Endothelial cell of umbilical vein (primary cell): Measurements from ENCODE around the gene CSF3. TPM values are rescaled to one million over a fixed set of nuclear protein-coding genes. Genes with fewer than 3 reads are reported as not detected.

Experiments used
- BruUV-seq: library from RNA; stranded (reverse); fragments of 400-500 nt; replicated peaks from 2 replicates; lab custom pipeline; 2021; lab: Mats Ljungman, UMichigan
- CTCF ChIA-PET: fragments of 300-600, 350-600 bp; sonication (Branson Sonifier 250); formaldehyde crosslinking; loops from one replicate; lab custom pipeline; 2021; ENCODE audit warnings: antibody characterized with exemption, inconsistent platforms; lab: Charles Lee
- POLR2A ChIA-PET: fragments of 300-600, 350-600 bp; sonication (Branson Sonifier 250); formaldehyde crosslinking; loops from one replicate; lab custom pipeline; 2021; ENCODE audit warnings: antibody characterized with exemption, inconsistent platforms; lab: Charles Lee
- DNase-seq: peaks from one replicate; pipeline ENCODE4 v3.0.0-alpha.2; 2011; ENCODE audit warnings: low read depth, low spot score
- FAIRE-seq: peaks from 2 replicates; lab custom pipeline; 2011; peaks lifted over from hg19 to GRCh38; lab: Jason Lieb, UNC
- H2AFZ ChIP-seq: 2 replicates; pipeline ENCODE4 v1.6.0; 2012; ENCODE audit warnings: low read depth, low read length, control low read depth, inconsistent platforms
- H3K27ac ChIP-seq: 2 replicates; pipeline ENCODE4 v1.5.1; 2011; ENCODE audit warnings: low read depth, mild to moderate bottlenecking, control low read depth, low read length, moderate library complexity; ENCODE audit not compliant: insufficient read depth
- H3K27me3 ChIP-seq, 2 experiments: 2 replicates each; pipeline versions ENCODE4 v1.6.0 to v1.6.1; 2011; ENCODE audit warnings: low read length in 2 of 2, mixed read lengths in 1 of 2; ENCODE audit not compliant: control insufficient read depth in 2 of 2, insufficient read depth in 2 of 2
- H3K36me3 ChIP-seq, 2 experiments: 2 replicates in 1 of 2; 3 replicates in 1 of 2; pipeline ENCODE4 v1.5.1; 2011; ENCODE audit warnings: low read length in 2 of 2, mild to moderate bottlenecking in 1 of 2, moderate library complexity in 1 of 2; ENCODE audit not compliant: control insufficient read depth in 2 of 2, insufficient read depth in 2 of 2; ENCODE audit errors: extremely low read depth in 1 of 2
- H3K4me1 ChIP-seq: 3 replicates; pipeline ENCODE4 v1.5.1; 2011; ENCODE audit warnings: mild to moderate bottlenecking, low read length; ENCODE audit not compliant: control insufficient read depth, insufficient read depth; ENCODE audit errors: extremely low read depth
- H3K4me2 ChIP-seq: 2 replicates; pipeline ENCODE4 v1.6.1; 2011; ENCODE audit warnings: low read length, control low read depth, mixed read lengths; ENCODE audit not compliant: insufficient read depth
- H3K4me3 ChIP-seq, 3 experiments: fragments of 200-600 bp in 1 of 3; sonication (generic), shearing (Covaris generic) in 1 of 3; replicated peaks in 1 of 3; 2 replicates each; pipeline ENCODE4 v1.5.1; 2011 to 2016; ENCODE audit warnings: control low read depth in 3 of 3, low read length in 3 of 3, mild to moderate bottlenecking in 2 of 3, inconsistent platforms in 1 of 3, low read depth in 1 of 3, moderate library complexity in 1 of 3; ENCODE audit not compliant: insufficient read depth in 1 of 3
- H3K79me2 ChIP-seq: 2 replicates; pipeline ENCODE4 v1.6.0; 2012; ENCODE audit warnings: low read length, inconsistent platforms; ENCODE audit not compliant: control insufficient read depth, insufficient read depth
- H3K9ac ChIP-seq: replicated peaks from 2 replicates; pipeline ENCODE3; 2011; ENCODE audit warnings: low read length, control low read depth; ENCODE audit not compliant: insufficient read depth; ENCODE audit errors: extremely low read depth
- H3K9me1 ChIP-seq: replicated peaks from 3 replicates; pipeline ENCODE4 v1.6.0; 2011; ENCODE audit warnings: mild to moderate bottlenecking, low read length; ENCODE audit not compliant: control insufficient read depth, insufficient read depth; ENCODE audit errors: extremely low read depth
- H3K9me3 ChIP-seq: replicated peaks from 2 replicates; pipeline ENCODE4 v1.5.1; 2012; ENCODE audit warnings: low read length, inconsistent platforms; ENCODE audit not compliant: control insufficient read depth, insufficient read depth
- H4K20me1 ChIP-seq: replicated peaks from 2 replicates; pipeline ENCODE3; 2011; ENCODE audit warnings: mild to moderate bottlenecking, low read length; ENCODE audit not compliant: control insufficient read depth, insufficient read depth; ENCODE audit errors: extremely low read depth
- EZH2 ChIP-seq: IDR thresholded peaks from 2 replicates; pipeline ENCODE4 v1.6.1; 2012; ENCODE audit warnings: borderline replicate concordance, low read depth, mild to moderate bottlenecking, moderate library complexity, low read length, inconsistent platforms; ENCODE audit not compliant: severe bottlenecking
- FOS ChIP-seq: IDR thresholded peaks from 2 replicates; pipeline ENCODE4 v1.6.1; 2011; ENCODE audit warnings: mild to moderate bottlenecking, low read length, moderate library complexity, borderline replicate concordance; ENCODE audit not compliant: insufficient read depth
- GATA2 ChIP-seq: IDR thresholded peaks from 2 replicates; pipeline ENCODE4 v1.7.0; 2011; ENCODE audit warnings: low read depth, mild to moderate bottlenecking, moderate library complexity, mixed read lengths, low read length; ENCODE audit not compliant: insufficient read length, insufficient read depth
- JUN ChIP-seq: IDR thresholded peaks from 2 replicates; pipeline ENCODE4 v1.6.1; 2011; ENCODE audit warnings: borderline replicate concordance, low read depth; ENCODE audit not compliant: insufficient read length, insufficient read depth
- MAX ChIP-seq: IDR thresholded peaks from 2 replicates; pipeline ENCODE4 v1.6.1; 2011; ENCODE audit not compliant: insufficient read depth, insufficient read length
- MYC ChIP-seq: IDR thresholded peaks from one replicate; pipeline ENCODE4 v1.6.1; 2011; ENCODE audit warnings: mild to moderate bottlenecking, low read depth, low read length
- POLR2A ChIP-seq: IDR thresholded peaks from 2 replicates; pipeline ENCODE4 v1.6.1; 2012; ENCODE audit warnings: low read depth, mild to moderate bottlenecking, control low read depth, low read length
- POLR2AphosphoS5 ChIP-seq: IDR thresholded peaks from 2 replicates; pipeline ENCODE4 v1.6.1; 2012; ENCODE audit warnings: low read depth, mild to moderate bottlenecking, control low read depth, low read length, moderate library complexity; ENCODE audit not compliant: insufficient read depth
- dilution Hi-C: fragments of 300-500 bp; cut with MboI; formaldehyde crosslinking; loops from one replicate; pipeline ENCODE4 v1.15.0; 2019; ENCODE audit warnings: low sequenced_read_pairs; ENCODE audit not compliant: extremely low pct_ligation_motif_present
- intact Hi-C: fragments of 100-400 bp; cut with micrococcal nuclease; formaldehyde crosslinking; loops from one replicate; pipeline ENCODE4 v1.10.0; 2022
- polyA plus RNA-seq, 4 experiments: library from polyadenylated mRNA; depleted of rRNA in 3 of 4; stranded (reverse) in 3 of 4; unstranded in 1 of 4; fragments of >200 nt; gene quantifications; 2 replicates each; pipeline versions ENCODE4 v1.2.1 to v1.2.3, GENCODE V29; 2011 to 2012; ENCODE audit warnings: missing spikeins in 1 of 4
- total RNA-seq: library from RNA; stranded (reverse); gene quantifications from 2 replicates; pipeline ENCODE4 v1.2.3, GENCODE V29; 2021
- TF ChIP-seq, protein P1 (sequence below), 2 donors: IDR thresholded peaks; 1 replicate in 1 of 2; 2 replicates in 1 of 2; pipeline ENCODE4 v1.5.1; 2011; ENCODE audit warnings: low read length in 2 of 2, mild to moderate bottlenecking in 2 of 2, moderate library complexity in 2 of 2, control low read depth in 1 of 2, inconsistent platforms in 1 of 2, low read depth in 1 of 2; ENCODE audit not compliant: insufficient read depth in 1 of 2; ENCODE audit errors: extremely low read depth in 1 of 2

The CSF3 gene
- total and polyA plus RNA-seq, 2 donors (not counting 3 experiments of a cell fraction or from before 2014, with no cell fraction given) = 1.0 to 2.9 TPM

GRCh38 chr17:39979893-39980350 lies 35.3 kb upstream of the CSF3 start:
- Histone ChIP-seq H3K79me2 (peaks cover 24% of the 10 kb centered on the region), H3K4me3 (peak overlapping the region; percentile 28 to 87 (median 50)), H3K9me1 (no peaks in the 10 kb centered on the region), H3K9ac (peak overlapping the region; percentile 46), H3K27ac (no peak overlapping the region), H3K9me3 (no peaks in the 10 kb centered on the region), H3K4me1 (peaks cover 21% of the 10 kb centered on the region), H3K36me3 (peaks cover 3 to 9% of the 10 kb centered on the region in 2 experiments), H2AFZ (peak overlapping the region; percentile 72), H4K20me1 (no peaks in the 10 kb centered on the region), H3K27me3 (peaks cover 8 to 19% of the 10 kb centered on the region in 2 experiments), H3K4me2 (peak overlapping the region; percentile 87)
- dilution Hi-C loops = no loop called here
- TF ChIP-seq FOS = no peak
- TF ChIP-seq JUN = no peak
- TF ChIP-seq POLR2AphosphoS5 = no peak
- TF ChIP-seq, protein P1, sequence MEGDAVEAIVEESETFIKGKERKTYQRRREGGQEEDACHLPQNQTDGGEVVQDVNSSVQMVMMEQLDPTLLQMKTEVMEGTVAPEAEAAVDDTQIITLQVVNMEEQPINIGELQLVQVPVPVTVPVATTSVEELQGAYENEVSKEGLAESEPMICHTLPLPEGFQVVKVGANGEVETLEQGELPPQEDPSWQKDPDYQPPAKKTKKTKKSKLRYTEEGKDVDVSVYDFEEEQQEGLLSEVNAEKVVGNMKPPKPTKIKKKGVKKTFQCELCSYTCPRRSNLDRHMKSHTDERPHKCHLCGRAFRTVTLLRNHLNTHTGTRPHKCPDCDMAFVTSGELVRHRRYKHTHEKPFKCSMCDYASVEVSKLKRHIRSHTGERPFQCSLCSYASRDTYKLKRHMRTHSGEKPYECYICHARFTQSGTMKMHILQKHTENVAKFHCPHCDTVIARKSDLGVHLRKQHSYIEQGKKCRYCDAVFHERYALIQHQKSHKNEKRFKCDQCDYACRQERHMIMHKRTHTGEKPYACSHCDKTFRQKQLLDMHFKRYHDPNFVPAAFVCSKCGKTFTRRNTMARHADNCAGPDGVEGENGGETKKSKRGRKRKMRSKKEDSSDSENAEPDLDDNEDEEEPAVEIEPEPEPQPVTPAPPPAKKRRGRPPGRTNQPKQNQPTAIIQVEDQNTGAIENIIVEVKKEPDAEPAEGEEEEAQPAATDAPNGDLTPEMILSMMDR (IDR thresholded peaks at IDR 0.05; ENCODE audit: extremely low read depth in 1 of 2, insufficient read depth in 1 of 2, low read depth in 1 of 2, low read length in 2 of 2) = peak in 1 of 2 donors; percentile 31
- TF ChIP-seq EZH2 = no peak
- no peak for TF ChIP-seq MYC
- TF ChIP-seq MAX = no peak
- peak; percentile 33 for TF ChIP-seq GATA2
- no peak for TF ChIP-seq POLR2A
- FAIRE-seq = peak; percentile 58
- DNase-seq = no peak
- intact Hi-C loops = loop anchor here (1.0 to 2.0 kb wide), 9 partner anchors 21 to 358 kb away; partner anchors contain the start of genes LRRC3C, MIEN1 and ORMDL3
- POLR2A ChIA-PET = interaction anchor here (0.8 to 1.0 kb wide), 3 partner anchors 22 to 52 kb away, joined by 3 to 4 read pairs (median 3); no protein-coding TSS in a partner anchor
- CTCF ChIA-PET = interaction anchor here (0.6 to 7.2 kb wide), 15 partner anchors 15 to 358 kb away, joined by 3 to 108 read pairs (median 4); partner anchors contain the start of genes CSF3, MIEN1 and WIPF2
- BruUV-seq = no TSS peak
